Fibroblast of the aortic adventitia (primary cell): ENCODE results near the gene MTA1. TPM values are rescaled to one million over a fixed set of nuclear protein-coding genes. Genes with fewer than 3 reads are reported as not detected.

ENCODE experiments used
- DNase-seq: peaks from one replicate; pipeline ENCODE4 v3.0.0-alpha.2; 2010; ENCODE audit warnings: low read depth
- H3K4me3 ChIP-seq: 2 replicates; pipeline ENCODE4 v1.5.1; 2011; ENCODE audit warnings: low read depth, mild to moderate bottlenecking, control low read depth, low read length, moderate library complexity
- total RNA-seq: library from RNA; depleted of rRNA; stranded (reverse); fragments of >200 nt; gene quantifications from 2 replicates; pipeline ENCODE4 v1.2.3, GENCODE V29; 2012; ENCODE audit warnings: low replicate concordance
- TF ChIP-seq, protein P1 (sequence below): IDR thresholded peaks from 2 replicates; pipeline ENCODE4 v1.5.1; 2011; ENCODE audit warnings: mild to moderate bottlenecking, low read length, control low read depth, inconsistent platforms; ENCODE audit not compliant: insufficient read depth

Gene MTA1
- total RNA-seq, 1 donor, result 44.4 TPM

DNA sequence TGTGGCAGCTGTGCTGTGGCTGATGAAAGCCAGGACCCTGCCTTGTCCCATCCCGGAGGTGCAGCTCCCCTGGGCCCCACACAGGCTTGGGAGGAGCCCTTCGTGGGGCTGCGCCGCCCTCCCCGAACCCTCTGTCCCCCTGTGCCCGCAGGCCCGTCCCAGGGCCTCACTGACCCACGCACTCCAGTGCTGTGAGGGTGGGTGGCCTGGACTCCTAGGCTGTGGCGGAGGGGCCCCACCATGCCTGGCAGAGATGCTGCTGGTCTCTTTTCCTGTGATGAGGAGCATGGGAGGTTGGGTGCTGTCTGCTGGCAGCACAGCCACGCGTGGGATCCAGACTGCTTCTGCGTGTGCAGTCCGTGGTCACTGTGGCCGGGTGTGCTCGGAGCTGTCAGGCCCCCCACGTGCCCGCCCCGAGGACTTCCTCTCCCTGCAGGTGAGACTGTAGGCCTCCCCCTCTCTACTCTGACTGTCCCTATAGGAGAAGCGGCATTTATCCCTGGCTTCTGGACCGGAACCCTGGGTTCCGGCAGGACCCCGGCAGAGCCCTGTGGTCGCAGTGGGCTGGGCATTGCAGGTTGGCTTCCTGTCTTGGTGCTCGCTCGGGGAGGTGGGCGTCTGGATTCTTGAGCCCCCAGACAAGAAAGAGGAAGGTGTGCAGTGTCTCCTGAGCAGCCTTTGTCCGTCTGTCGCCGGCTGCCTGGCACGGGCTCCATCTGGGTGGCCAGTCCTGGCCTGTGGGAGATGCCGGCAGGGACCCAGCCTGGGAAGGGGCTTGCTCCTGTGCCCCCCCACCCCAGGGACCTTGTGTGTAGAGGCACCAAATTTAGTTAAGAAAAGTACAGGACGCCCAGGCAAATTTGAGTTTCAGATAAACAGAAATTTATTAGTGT, 2.3 kb downstream of the MTA1 start:
- TF ChIP-seq, protein P1, sequence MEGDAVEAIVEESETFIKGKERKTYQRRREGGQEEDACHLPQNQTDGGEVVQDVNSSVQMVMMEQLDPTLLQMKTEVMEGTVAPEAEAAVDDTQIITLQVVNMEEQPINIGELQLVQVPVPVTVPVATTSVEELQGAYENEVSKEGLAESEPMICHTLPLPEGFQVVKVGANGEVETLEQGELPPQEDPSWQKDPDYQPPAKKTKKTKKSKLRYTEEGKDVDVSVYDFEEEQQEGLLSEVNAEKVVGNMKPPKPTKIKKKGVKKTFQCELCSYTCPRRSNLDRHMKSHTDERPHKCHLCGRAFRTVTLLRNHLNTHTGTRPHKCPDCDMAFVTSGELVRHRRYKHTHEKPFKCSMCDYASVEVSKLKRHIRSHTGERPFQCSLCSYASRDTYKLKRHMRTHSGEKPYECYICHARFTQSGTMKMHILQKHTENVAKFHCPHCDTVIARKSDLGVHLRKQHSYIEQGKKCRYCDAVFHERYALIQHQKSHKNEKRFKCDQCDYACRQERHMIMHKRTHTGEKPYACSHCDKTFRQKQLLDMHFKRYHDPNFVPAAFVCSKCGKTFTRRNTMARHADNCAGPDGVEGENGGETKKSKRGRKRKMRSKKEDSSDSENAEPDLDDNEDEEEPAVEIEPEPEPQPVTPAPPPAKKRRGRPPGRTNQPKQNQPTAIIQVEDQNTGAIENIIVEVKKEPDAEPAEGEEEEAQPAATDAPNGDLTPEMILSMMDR, result no peak
- H3K4me3 ChIP-seq, result peak overlapping the region; percentile 80
- no peak for DNase-seq

DNA sequence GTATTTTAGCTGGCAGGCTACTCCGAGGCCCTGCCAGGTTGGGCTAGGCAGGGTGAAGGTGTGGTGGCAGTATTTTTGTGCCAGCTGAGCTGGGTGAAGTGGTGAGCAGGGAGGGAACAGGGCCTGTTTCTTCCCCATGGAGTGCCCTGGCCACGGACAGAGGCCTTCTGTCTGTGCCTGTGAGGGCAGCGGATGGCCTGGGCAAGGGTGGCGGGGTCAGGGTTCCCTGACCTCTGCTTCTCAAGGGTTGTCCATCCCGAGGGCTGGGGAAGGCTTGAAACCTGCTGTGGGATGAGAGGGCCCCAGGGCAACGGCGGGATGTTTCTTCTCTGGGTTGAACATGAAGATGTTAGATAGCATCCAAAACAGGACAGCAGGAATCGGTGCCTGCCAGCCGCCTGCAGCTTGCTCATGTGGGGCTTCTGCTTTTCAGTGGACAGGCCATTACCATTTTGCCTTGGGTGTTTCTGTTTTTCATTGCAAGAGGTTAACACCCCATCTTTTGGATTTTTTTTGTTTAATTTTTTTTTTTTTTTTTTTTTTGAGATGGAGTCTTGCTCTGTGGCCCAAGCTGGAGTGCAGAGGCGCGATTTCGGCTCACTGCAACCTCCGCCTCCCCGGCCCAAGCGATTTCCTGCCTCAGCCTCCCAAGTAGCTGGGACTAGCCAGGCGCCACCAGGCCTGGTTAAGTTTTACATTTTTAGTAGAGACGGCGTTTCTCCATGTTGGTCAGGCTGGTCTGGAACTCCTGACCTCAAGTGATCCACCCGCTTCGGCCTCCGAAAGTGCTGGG, 3.3 kb downstream of the MTA1 start:
- TF ChIP-seq, protein P1, result no peak
- no peak for DNase-seq
- no peak overlapping the region for H3K4me3 ChIP-seq

DNA sequence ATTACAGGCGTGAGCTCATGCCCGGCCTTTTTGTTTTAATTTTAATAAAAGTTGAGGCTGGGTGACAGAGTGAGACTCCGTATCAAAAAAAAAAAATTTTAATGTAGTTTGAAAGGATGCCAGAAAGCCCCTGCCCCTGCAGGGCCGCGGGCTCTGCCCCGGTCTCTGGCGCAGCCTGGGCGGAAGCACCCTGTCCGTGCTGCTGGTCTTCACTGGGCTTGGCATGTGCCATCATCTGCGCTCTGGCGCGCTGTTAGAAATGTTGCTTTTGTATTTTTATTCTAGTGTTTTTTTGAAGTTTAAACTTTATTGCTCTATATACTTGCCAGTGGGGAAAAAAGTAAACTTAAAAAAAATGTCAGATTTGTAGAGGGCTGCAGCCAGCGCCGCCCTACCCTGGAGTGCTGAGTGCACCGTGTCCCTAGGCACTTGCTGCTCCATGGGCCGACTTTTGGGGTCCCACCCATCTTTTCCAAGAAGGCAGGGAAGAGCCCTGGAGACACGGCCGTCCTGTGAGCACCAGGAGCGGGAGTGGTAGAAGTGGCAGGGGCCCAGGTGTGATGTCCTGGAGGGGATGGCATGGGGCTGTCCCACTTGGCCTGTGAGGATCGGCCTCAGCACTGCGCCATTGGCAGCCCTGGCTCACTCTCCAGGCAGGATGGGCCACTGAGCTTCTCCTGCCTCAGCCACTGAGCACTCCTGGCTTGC, 4.0 kb downstream of the MTA1 start:
- no peak overlapping the region for H3K4me3 ChIP-seq
- no peak for DNase-seq
- TF ChIP-seq, protein P1, result no peak

DNA sequence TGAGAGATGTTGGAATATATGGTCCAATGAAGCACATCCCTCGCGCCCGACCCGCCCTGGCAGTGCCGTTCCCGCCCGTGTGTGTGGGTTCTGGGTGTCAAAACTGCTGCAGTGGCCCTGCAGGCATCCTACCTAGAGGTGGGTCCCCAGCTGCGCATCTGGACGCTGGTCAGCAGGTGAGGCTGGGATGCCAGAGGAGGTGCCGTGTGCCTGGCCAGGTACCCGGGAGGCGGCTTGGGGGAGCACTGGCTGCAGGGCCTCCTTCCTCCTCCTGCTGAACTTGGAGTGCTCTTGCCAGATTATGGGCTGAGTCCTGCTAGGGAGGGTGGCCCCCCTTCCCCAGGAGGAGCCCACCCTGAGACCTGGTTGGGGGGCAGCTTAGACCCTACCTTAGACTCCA, 5.2 kb downstream of the MTA1 start:
- no peak overlapping the region for H3K4me3 ChIP-seq
- TF ChIP-seq, protein P1, result no peak
- DNase-seq, result no peak

DNA sequence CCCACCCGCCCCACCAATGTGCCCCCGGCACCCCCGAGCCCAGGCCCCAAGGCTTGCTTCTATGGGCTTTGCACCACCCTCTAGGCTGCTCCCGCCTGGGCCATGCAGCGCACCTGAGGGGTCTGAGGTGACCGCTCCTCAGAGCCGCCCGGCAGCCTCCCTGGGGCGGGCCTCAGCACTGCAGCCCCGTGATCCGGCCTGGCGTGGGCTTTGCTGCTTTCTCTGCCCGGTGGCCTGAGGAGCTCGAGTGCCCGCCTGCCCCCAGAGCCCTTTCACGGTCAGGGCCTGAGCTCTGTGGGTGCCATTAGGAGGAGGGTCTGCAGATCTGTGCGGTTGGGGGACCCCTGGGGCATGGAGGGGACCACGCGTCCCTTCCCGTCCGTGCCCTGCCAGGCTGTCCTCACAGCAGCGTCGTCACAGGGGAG, 6.2 kb downstream of the MTA1 start:
- DNase-seq, result no peak
- TF ChIP-seq, protein P1, result no peak
- no peak overlapping the region for H3K4me3 ChIP-seq

DNA sequence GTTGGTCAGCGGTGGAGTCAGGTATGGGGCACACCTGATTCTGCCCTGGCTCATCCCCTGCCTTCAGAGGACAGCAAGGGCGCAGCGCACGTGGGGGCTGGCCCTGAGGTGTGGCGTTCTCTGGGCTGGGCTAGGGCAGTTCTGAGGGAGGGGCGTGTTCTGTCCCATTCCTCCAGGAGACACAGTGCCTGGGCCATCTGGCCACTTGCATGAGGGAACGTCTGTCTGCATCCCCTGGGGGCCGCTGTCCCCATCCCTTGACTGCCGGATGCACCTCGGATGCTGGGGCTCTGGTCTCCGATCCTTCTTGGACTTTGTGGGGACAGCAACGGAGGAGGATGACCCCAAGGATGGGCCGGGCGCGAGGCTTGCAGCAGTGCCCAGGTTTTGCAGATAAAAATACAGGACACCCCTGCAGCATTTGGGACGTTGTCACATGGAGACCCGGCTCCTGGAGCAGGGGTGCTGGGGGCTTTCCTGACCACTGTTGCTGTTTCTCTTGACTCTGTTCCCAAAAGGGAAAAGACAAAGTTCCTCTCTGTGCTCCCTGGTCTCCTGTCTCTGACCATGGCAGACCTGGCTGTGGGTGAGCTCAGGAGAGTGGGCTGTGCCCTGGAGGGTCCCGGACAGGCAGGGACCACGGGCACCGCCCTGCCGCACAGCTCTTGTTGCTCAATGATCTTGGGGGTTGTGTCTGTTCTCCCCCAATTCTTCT, 6.9 kb downstream of the MTA1 start:
- DNase-seq, result no peak
- TF ChIP-seq, protein P1, result no peak
- H3K4me3 ChIP-seq, result no peak overlapping the region
